Brain microvascular endothelial cell (primary cell): ENCODE data around the gene CCN6.

Experiments used
- DNase-seq: peaks from one replicate; pipeline ENCODE4 v3.0.0-alpha.2; 2020
- H3K27ac ChIP-seq: fragments of 250-450 bp; sonication (Bioruptor Pico); 2 replicates; pipeline ENCODE4 v1.5.1; 2020; ENCODE audit warnings: mild to moderate bottlenecking, moderate library complexity
- H3K27me3 ChIP-seq: fragments of 250-450 bp; sonication (Bioruptor Pico); replicated peaks from 2 replicates; pipeline ENCODE4 v1.5.1; 2020; ENCODE audit warnings: mild to moderate bottlenecking
- H3K36me3 ChIP-seq: fragments of 250-450 bp; sonication (Bioruptor Pico); replicated peaks from 2 replicates; pipeline ENCODE4 v1.5.1; 2020; ENCODE audit warnings: mild to moderate bottlenecking
- H3K4me3 ChIP-seq: 2 replicates; pipeline ENCODE4 v1.5.1; 2011; ENCODE audit warnings: low read depth, mild to moderate bottlenecking, control low read depth, low read length, moderate library complexity
- in situ Hi-C: cut with HindIII; loops from 2 replicates; pipeline ENCODE4 v1.10.0; 2017; ENCODE audit warnings: low sequenced_read_pairs, low pct_ligation_motif_present
- TF ChIP-seq, protein P1 (sequence below): IDR thresholded peaks from 2 replicates; pipeline ENCODE4 v1.5.1; 2011; ENCODE audit warnings: low read depth, mild to moderate bottlenecking, moderate library complexity, low read length, control low read depth, inconsistent platforms; ENCODE audit errors: missing control alignments

The CCN6 gene

DNA sequence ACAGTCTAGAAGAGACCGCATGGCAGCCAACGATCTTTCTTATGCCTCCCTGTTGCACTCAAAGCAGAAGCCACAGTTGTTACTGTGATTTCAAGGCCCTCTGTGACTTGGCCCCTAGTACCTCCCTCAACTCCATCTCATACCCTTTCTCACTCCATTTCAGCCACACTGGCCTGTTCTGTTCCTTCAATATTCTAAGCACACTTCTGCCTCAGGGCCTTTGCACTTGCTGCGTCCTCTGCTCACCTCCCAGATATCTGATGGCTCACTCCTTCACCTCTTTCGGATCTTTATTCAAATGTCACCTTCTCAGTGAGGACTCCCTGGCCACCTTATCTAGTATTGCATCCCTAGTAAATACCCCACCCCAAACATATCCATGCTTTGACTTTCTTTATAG is 29.4 kb upstream of the CCN6 start:
- H3K27me3 ChIP-seq: no peaks in the 10 kb centered on the region
- no peaks in the 10 kb centered on the region for H3K36me3 ChIP-seq
- no peak overlapping the region for H3K4me3 ChIP-seq
- in situ Hi-C loops: no loop called here
- no peak for DNase-seq
- TF ChIP-seq, protein P1, sequence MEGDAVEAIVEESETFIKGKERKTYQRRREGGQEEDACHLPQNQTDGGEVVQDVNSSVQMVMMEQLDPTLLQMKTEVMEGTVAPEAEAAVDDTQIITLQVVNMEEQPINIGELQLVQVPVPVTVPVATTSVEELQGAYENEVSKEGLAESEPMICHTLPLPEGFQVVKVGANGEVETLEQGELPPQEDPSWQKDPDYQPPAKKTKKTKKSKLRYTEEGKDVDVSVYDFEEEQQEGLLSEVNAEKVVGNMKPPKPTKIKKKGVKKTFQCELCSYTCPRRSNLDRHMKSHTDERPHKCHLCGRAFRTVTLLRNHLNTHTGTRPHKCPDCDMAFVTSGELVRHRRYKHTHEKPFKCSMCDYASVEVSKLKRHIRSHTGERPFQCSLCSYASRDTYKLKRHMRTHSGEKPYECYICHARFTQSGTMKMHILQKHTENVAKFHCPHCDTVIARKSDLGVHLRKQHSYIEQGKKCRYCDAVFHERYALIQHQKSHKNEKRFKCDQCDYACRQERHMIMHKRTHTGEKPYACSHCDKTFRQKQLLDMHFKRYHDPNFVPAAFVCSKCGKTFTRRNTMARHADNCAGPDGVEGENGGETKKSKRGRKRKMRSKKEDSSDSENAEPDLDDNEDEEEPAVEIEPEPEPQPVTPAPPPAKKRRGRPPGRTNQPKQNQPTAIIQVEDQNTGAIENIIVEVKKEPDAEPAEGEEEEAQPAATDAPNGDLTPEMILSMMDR: no peak
- H3K27ac ChIP-seq: no peak overlapping the region

GRCh38 chr6:112026933-112027332 is 27.0 kb upstream of the CCN6 start:
- Histone ChIP-seq H3K4me3 (no peak overlapping the region), H3K27ac (no peak overlapping the region), H3K27me3 (no peaks in the 10 kb centered on the region), H3K36me3 (no peaks in the 10 kb centered on the region)
- DNase-seq: no peak
- in situ Hi-C loops: no loop called here
- TF ChIP-seq, protein P1: no peak

- DNase-seq: no peak
- in situ Hi-C loops: no loop called here
- Histone ChIP-seq H3K36me3 (no peaks in the 10 kb centered on the region), H3K27ac (no peak overlapping the region), H3K27me3 (no peaks in the 10 kb centered on the region), H3K4me3 (no peak overlapping the region)
- TF ChIP-seq, protein P1: no peak
These were observed 25.8 kb upstream of the CCN6 start for GRCh38 chr6:112027942-112028674.

GRCh38 chr6:112029045-112029822 is 24.7 kb upstream of the CCN6 start:
- DNase-seq: peak; percentile 74
- in situ Hi-C loops: no loop called here
- TF ChIP-seq, protein P1: peak; percentile 87
- Histone ChIP-seq H3K27ac (no peak overlapping the region), H3K27me3 (no peaks in the 10 kb centered on the region), H3K36me3 (no peaks in the 10 kb centered on the region), H3K4me3 (no peak overlapping the region)

GRCh38 chr6:112030206-112030960 is 23.5 kb upstream of the CCN6 start:
- no peak for DNase-seq
- TF ChIP-seq, protein P1: no peak
- H3K4me3 ChIP-seq: no peak overlapping the region
- H3K36me3 ChIP-seq: no peaks in the 10 kb centered on the region
- H3K27ac ChIP-seq: no peak overlapping the region
- in situ Hi-C loops: no loop called here
- no peaks in the 10 kb centered on the region for H3K27me3 ChIP-seq
